DND-41 (cell line): ENCODE results near the gene PDS5A.

Experiments
- ATAC-seq: fragments of 200-7000 bp; cut with Tn5 transposase; 3 replicates; pipeline ENCODE4 v1.9.1; 2021; ENCODE audit warnings: low read depth; ENCODE audit not compliant: insufficient read depth
- DNase-seq: peaks from one replicate; pipeline ENCODE4 v3.0.0-alpha.2; 2020
- H2AFZ ChIP-seq: 2 replicates; pipeline ENCODE4 v1.6.0; 2012; ENCODE audit warnings: low read depth, low read length
- H3K27ac ChIP-seq: 2 replicates; pipeline ENCODE4 v1.5.1; 2012; ENCODE audit warnings: low read length, inconsistent platforms
- H3K27me3 ChIP-seq: fragments of 200-600 bp; sonication (generic); 2 replicates; pipeline ENCODE4 v1.6.0; 2012; ENCODE audit warnings: low read length, mild to moderate bottlenecking, inconsistent platforms; ENCODE audit not compliant: insufficient read depth, poor library complexity
- H3K36me3 ChIP-seq: 2 replicates; pipeline ENCODE4 v1.5.1; 2012; ENCODE audit warnings: low read length, inconsistent platforms; ENCODE audit not compliant: insufficient read depth
- H3K4me1 ChIP-seq: 2 replicates; pipeline ENCODE4 v1.5.1; 2012; ENCODE audit warnings: mild to moderate bottlenecking, low read length; ENCODE audit not compliant: insufficient read depth
- H3K4me2 ChIP-seq: 2 replicates; pipeline ENCODE4 v1.6.0; 2012; ENCODE audit warnings: mild to moderate bottlenecking, moderate library complexity, low read length, inconsistent platforms; ENCODE audit not compliant: insufficient read depth
- H3K4me3 ChIP-seq, 2 experiments: fragments of 200-600 bp in 1 of 2; shearing (Covaris generic) in 1 of 2; 2 replicates each; pipeline ENCODE4 v1.5.1; 2012 to 2016; ENCODE audit warnings: inconsistent platforms in 2 of 2, low read length in 2 of 2, mild to moderate bottlenecking in 2 of 2, low read depth in 1 of 2, moderate library complexity in 1 of 2
- H3K79me2 ChIP-seq: 2 replicates; pipeline ENCODE4 v1.6.0; 2012; ENCODE audit warnings: low read length, inconsistent platforms; ENCODE audit not compliant: insufficient read depth
- H3K9ac ChIP-seq: 2 replicates; pipeline ENCODE4 v1.6.0; 2012; ENCODE audit warnings: low read depth, mild to moderate bottlenecking, inconsistent platforms, low read length, moderate library complexity
- H3K9me3 ChIP-seq: 2 replicates; pipeline ENCODE4 v1.5.1; 2012; ENCODE audit warnings: low read length, moderate library complexity, mild to moderate bottlenecking, inconsistent platforms; ENCODE audit not compliant: insufficient read depth, severe bottlenecking
- H4K20me1 ChIP-seq: 2 replicates; pipeline ENCODE4 v1.6.0; 2012; ENCODE audit warnings: low read length; ENCODE audit not compliant: insufficient read depth
- CTCF ChIP-seq: IDR thresholded peaks from 2 replicates; pipeline ENCODE4 v1.5.1; 2012; ENCODE audit warnings: borderline replicate concordance, low read length, moderate library complexity, mild to moderate bottlenecking; ENCODE audit not compliant: poor library complexity, severe bottlenecking; ENCODE audit errors: extremely low read depth
- EZH2 ChIP-seq: IDR thresholded peaks from 3 replicates; pipeline ENCODE4 v1.6.1; 2012; ENCODE audit warnings: borderline replicate concordance, low read depth, mild to moderate bottlenecking, moderate library complexity, low read length, inconsistent platforms; ENCODE audit not compliant: severe bottlenecking

Gene PDS5A

GRCh38 chr4:39941682-39942217 lies 36.0 kb downstream of the PDS5A start:
- H4K20me1 ChIP-seq, result peaks cover 81% of the 10 kb centered on the region
- no peaks in the 10 kb centered on the region for H3K27me3 ChIP-seq
- H3K9ac ChIP-seq, result no peak overlapping the region
- H3K4me3 ChIP-seq, result no peak overlapping the region
- H2AFZ ChIP-seq, result no peak overlapping the region
- 0 out of 3 replicates have a peak, but pooled peaks have one; percentile 29 for ATAC-seq
- H3K4me2 ChIP-seq, result no peak overlapping the region
- DNase-seq, result no peak
- no peaks in the 10 kb centered on the region for H3K9me3 ChIP-seq
- H3K79me2 ChIP-seq, result peaks cover 98% of the 10 kb centered on the region
- no peak overlapping the region for H3K27ac ChIP-seq
- TF ChIP-seq CTCF (no peak), EZH2 (no peak)
- H3K4me1 ChIP-seq, result no peaks in the 10 kb centered on the region
- peaks cover 12% of the 10 kb centered on the region; the same call in 1 of the 2 replicates for H3K36me3 ChIP-seq

GRCh38 chr4:39937683-39938268 lies 39.9 kb downstream of the PDS5A start:
- Histone ChIP-seq H3K4me3 (no peak overlapping the region), H3K79me2 (peaks cover 98% of the 10 kb centered on the region), H3K4me2 (no peak overlapping the region), H3K9ac (no peak overlapping the region), H3K27me3 (no peaks in the 10 kb centered on the region), H3K27ac (no peak overlapping the region), H4K20me1 (peaks cover 84% of the 10 kb centered on the region), H3K4me1 (no peaks in the 10 kb centered on the region), H3K36me3 (peaks cover 35% of the 10 kb centered on the region), H2AFZ (no peak overlapping the region), H3K9me3 (no peaks in the 10 kb centered on the region)
- DNase-seq (no peak), ATAC-seq (no peak)
- TF ChIP-seq EZH2, result no peak
- TF ChIP-seq CTCF, result no peak

- Histone ChIP-seq H3K4me1 (no peaks in the 10 kb centered on the region), H4K20me1 (peaks cover 85% of the 10 kb centered on the region), H3K36me3 (peaks cover 41% of the 10 kb centered on the region), H3K27me3 (no peaks in the 10 kb centered on the region), H3K27ac (no peak overlapping the region), H3K9me3 (no peaks in the 10 kb centered on the region), H3K4me2 (no peak overlapping the region), H3K4me3 (no peak overlapping the region), H2AFZ (no peak overlapping the region), H3K9ac (no peak overlapping the region), H3K79me2 (peaks cover 98% of the 10 kb centered on the region)
- ATAC-seq, result no peak
- no peak for DNase-seq
- TF ChIP-seq EZH2 (no peak), CTCF (no peak)
These were observed 40.9 kb downstream of the PDS5A start for GRCh38 chr4:39936565-39937418.
